ENCODE measurements around the gene SCRN1. TPM values are rescaled to one million over a fixed set of nuclear protein-coding genes. Genes with fewer than 3 reads are reported as not detected.

Gene SCRN1
- total and polyA plus RNA-seq, 8 donors: 25.5 to 42.6 (median 36.9) TPM

- Histone ChIP-seq H3K27ac (peak within 1 kb of the TSS; percentile 89 to 90), H3K27me3 (no peaks in the 10 kb centered on the region), H3K4me1 (peaks cover 16 to 53% of the 10 kb centered on the region in 2 donors), H3K9me3 (no peaks in the 10 kb centered on the region), H3K4me3 (peak within 1 kb of the TSS; percentile 91 to 96), H3K36me3 (no peaks in the 10 kb centered on the region)
- ATAC-seq: peak; percentile 76
- TF ChIP-seq CTCF (IDR thresholded peaks at IDR 0.05): no peak
- intact Hi-C loops (cut with DNase I): no loop called here
- DNase-seq: peak; percentile 91 to 97 (median 92)
Observed at GRCh38 chr7:30028216-30028748, 38.7 kb upstream of the SCRN1 start, which contains the start of gene PLEKHA8. PLEKHA8 (plus strand) TSS chr7:30028412; CDS start chr7:30028763, 351 bp downstream.

GRCh38 chr7:30027740-30028215 lies 38.2 kb upstream of the SCRN1 start:
- peak; percentile 0 for ATAC-seq
- Histone ChIP-seq H3K27me3 (no peaks in the 10 kb centered on the region), H3K27ac (peak overlapping the region; percentile 89 to 90), H3K36me3 (no peaks in the 10 kb centered on the region), H3K4me3 (peak overlapping the region; percentile 91 to 96), H3K4me1 (peaks cover 16 to 51% of the 10 kb centered on the region in 2 donors), H3K9me3 (no peaks in the 10 kb centered on the region)
- intact Hi-C loops (cut with DNase I): no loop called here
- no peak for TF ChIP-seq CTCF (IDR thresholded peaks at IDR 0.05)
- no peak for DNase-seq

- H3K4me3 ChIP-seq: peak overlapping the region; percentile 91 to 96
- peak overlapping the region; percentile 89 to 90 for H3K27ac ChIP-seq
- H3K36me3 ChIP-seq: no peaks in the 10 kb centered on the region
- H3K9me3 ChIP-seq: no peaks in the 10 kb centered on the region
- ATAC-seq: peak; percentile 25
- intact Hi-C loops (cut with DNase I): no loop called here
- DNase-seq: peak in 1 of 4 donors; percentile 35
- peaks cover 16 to 45% of the 10 kb centered on the region in 2 donors for H3K4me1 ChIP-seq
- TF ChIP-seq CTCF (IDR thresholded peaks at IDR 0.05): no peak
- H3K27me3 ChIP-seq: no peaks in the 10 kb centered on the region
Observed at GRCh38 chr7:30027065-30027456, 37.5 kb upstream of the SCRN1 start.

GRCh38 chr7:30026229-30027064 lies 36.8 kb upstream of the SCRN1 start, which contains the start of gene FKBP14:
FKBP14 (minus strand) TSS chr7:30026702; CDS start chr7:30026508, 194 bp downstream.
- peaks cover 16 to 45% of the 10 kb centered on the region in 2 donors for H3K4me1 ChIP-seq
- intact Hi-C loops (cut with DNase I): no loop called here
- TF ChIP-seq CTCF (IDR thresholded peaks at IDR 0.05): peak in 1 of 2 donors; percentile 17
- H3K36me3 ChIP-seq: no peaks in the 10 kb centered on the region
- no peaks in the 10 kb centered on the region for H3K27me3 ChIP-seq
- H3K9me3 ChIP-seq: no peaks in the 10 kb centered on the region
- ATAC-seq (peak; percentile 89), DNase-seq (peak; percentile 93 to 99 (median 98))
- H3K27ac ChIP-seq: peak within 1 kb of the TSS; percentile 89 to 90
- H3K4me3 ChIP-seq: peak within 1 kb of the TSS; percentile 91 to 96

- no peak for TF ChIP-seq CTCF (IDR thresholded peaks at IDR 0.05)
- H3K36me3 ChIP-seq: peaks cover 0 to 2% of the 10 kb centered on the region in 2 donors
- peaks cover 6 to 31% of the 10 kb centered on the region in 2 donors for H3K4me1 ChIP-seq
- H3K27me3 ChIP-seq: no peaks in the 10 kb centered on the region
- DNase-seq: no peak
- no peak overlapping the region for H3K27ac ChIP-seq
- H3K9me3 ChIP-seq: no peaks in the 10 kb centered on the region
- ATAC-seq: no peak
- no peak overlapping the region for H3K4me3 ChIP-seq
- intact Hi-C loops (cut with DNase I): no loop called here
Observed at GRCh38 chr7:30023524-30023923, 33.9 kb upstream of the SCRN1 start.
